Keratinocyte (primary cell): ENCODE data around the gene CASK. TPM values are rescaled to one million over a fixed set of nuclear protein-coding genes. Genes with fewer than 3 reads are reported as not detected.

Experiments used
- DNase-seq: peaks from one replicate; pipeline ENCODE4 v3.0.0-alpha.2; 2011; ENCODE audit warnings: low read depth, missing footprints, low spot score
- FAIRE-seq: peaks from 2 replicates; lab custom pipeline; 2011; peaks lifted over from hg19 to GRCh38; lab: Jason Lieb, UNC
- H2AFZ ChIP-seq: 2 replicates; pipeline ENCODE4 v1.6.0; 2012; ENCODE audit warnings: low read length, control low read depth, inconsistent platforms; ENCODE audit not compliant: control insufficient read depth
- H3K27ac ChIP-seq: 2 replicates; pipeline ENCODE4 v1.5.1; 2011; ENCODE audit warnings: low read length; ENCODE audit not compliant: control insufficient read depth, insufficient read depth
- H3K27me3 ChIP-seq: 3 replicates; pipeline ENCODE4 v1.6.0; 2011; ENCODE audit warnings: low read length; ENCODE audit not compliant: control insufficient read depth, insufficient read depth; ENCODE audit errors: extremely low read depth
- H3K36me3 ChIP-seq, 2 experiments: 2 replicates in 1 of 2; 3 replicates in 1 of 2; pipeline ENCODE4 v1.5.1; 2011; ENCODE audit warnings: low read length in 2 of 2, mild to moderate bottlenecking in 1 of 2; ENCODE audit not compliant: control insufficient read depth in 2 of 2, insufficient read depth in 2 of 2; ENCODE audit errors: extremely low read depth in 1 of 2
- H3K4me1 ChIP-seq: 3 replicates; pipeline ENCODE4 v1.5.1; 2011; ENCODE audit warnings: low read length; ENCODE audit not compliant: control insufficient read depth, insufficient read depth; ENCODE audit errors: extremely low read depth
- H3K4me2 ChIP-seq: 3 replicates; pipeline ENCODE4 v1.6.0; 2011; ENCODE audit warnings: low read depth, low read length; ENCODE audit not compliant: control insufficient read depth, insufficient read depth; ENCODE audit errors: extremely low read depth
- H3K4me3 ChIP-seq, 3 experiments: fragments of 200-600 bp in 1 of 3; sonication (generic) in 1 of 3; 2 replicates in 2 of 3; 3 replicates in 1 of 3; pipeline ENCODE4 v1.5.1; 2011 to 2016; ENCODE audit warnings: low read length in 3 of 3, mild to moderate bottlenecking in 3 of 3, control low read depth in 2 of 3, inconsistent platforms in 1 of 3, low read depth in 1 of 3, mixed read lengths in 1 of 3, mixed run types in 1 of 3, moderate library complexity in 1 of 3; ENCODE audit not compliant: control insufficient read depth in 2 of 3, insufficient read depth in 2 of 3; ENCODE audit errors: extremely low read depth in 1 of 3
- H3K79me2 ChIP-seq: 2 replicates; pipeline ENCODE4 v1.6.0; 2012; ENCODE audit warnings: low read length; ENCODE audit not compliant: control insufficient read depth, insufficient read depth
- H3K9ac ChIP-seq: 3 replicates; pipeline ENCODE4 v1.6.0; 2011; ENCODE audit warnings: low read length; ENCODE audit not compliant: control insufficient read depth, insufficient read depth; ENCODE audit errors: extremely low read depth
- H3K9me1 ChIP-seq: 3 replicates; pipeline ENCODE4 v1.6.0; 2011; ENCODE audit warnings: low read length; ENCODE audit not compliant: control insufficient read depth, insufficient read depth; ENCODE audit errors: extremely low read depth
- H3K9me3 ChIP-seq: 2 replicates; pipeline ENCODE4 v1.5.1; 2012; ENCODE audit warnings: low read depth, low read length; ENCODE audit not compliant: control insufficient read depth
- H4K20me1 ChIP-seq: 3 replicates; pipeline ENCODE4 v1.6.0; 2011; ENCODE audit warnings: low read length; ENCODE audit not compliant: control insufficient read depth, insufficient read depth; ENCODE audit errors: extremely low read depth
- CTCF ChIP-seq, 3 experiments: IDR thresholded peaks in 1 of 3; conservative IDR thresholded peaks in 1 of 3; optimal IDR thresholded peaks in 1 of 3; 2 replicates in 2 of 3; 3 replicates in 1 of 3; pipeline versions ENCODE3 to v1.5.1; 2011; ENCODE audit warnings: low read length in 3 of 3, mild to moderate bottlenecking in 3 of 3, moderate library complexity in 2 of 3, control low read depth in 1 of 3, inconsistent platforms in 1 of 3; ENCODE audit not compliant: insufficient read depth in 2 of 3; ENCODE audit errors: extremely low read depth in 1 of 3
- EZH2 ChIP-seq: IDR thresholded peaks from one replicate; pipeline ENCODE4 v1.6.1; 2012; ENCODE audit warnings: inconsistent platforms, mild to moderate bottlenecking, low read length, moderate library complexity
- dilution Hi-C: fragments of 300-500 bp; cut with MboI; formaldehyde crosslinking; loops from one replicate; pipeline ENCODE4 v1.7.0; 2020; ENCODE audit warnings: low sequenced_read_pairs; ENCODE audit not compliant: extremely low pct_ligation_motif_present
- polyA plus RNA-seq, 5 experiments: library from polyadenylated mRNA; depleted of rRNA in 3 of 5; stranded (reverse) in 3 of 5; stranded (forward) in 1 of 5; unstranded in 1 of 5; fragments of >200 nt; gene quantifications; 1 replicate in 1 of 5; 2 replicates in 3 of 5; 3 replicates in 1 of 5; pipeline versions ENCODE4 v1.2.1 to v1.2.3, GENCODE V29; 2011 to 2012; ENCODE audit warnings: missing spikeins in 2 of 5, low read depth in 1 of 5, low replicate concordance in 1 of 5

The CASK gene
- polyA plus RNA-seq, 1 donor (not counting 4 experiments of a cell fraction or from before 2014, with no cell fraction given): 33.7 TPM

GRCh38 chrX:41718481-41719235 lies 204.7 kb downstream of the CASK start:
- Histone ChIP-seq H3K4me1 (no peaks in the 10 kb centered on the region), H3K9me3 (peaks cover 3% of the 10 kb centered on the region), H3K36me3 (no peaks in the 10 kb centered on the region), H3K27me3 (no peaks in the 10 kb centered on the region), H3K27ac (no peak overlapping the region), H3K9ac (no peak overlapping the region), H4K20me1 (no peaks in the 10 kb centered on the region), H3K9me1 (no peaks in the 10 kb centered on the region), H3K4me2 (no peak overlapping the region), H3K79me2 (no peaks in the 10 kb centered on the region), H2AFZ (no peak overlapping the region), H3K4me3 (no peak overlapping the region)
- DNase-seq (no peak), FAIRE-seq (no peak)
- TF ChIP-seq CTCF (optimal IDR thresholded peaks at IDR 0.05 in 1 of 3, IDR thresholded peaks at IDR 0.05 in 1 of 3, conservative IDR thresholded peaks at IDR 0.05 in 1 of 3; ENCODE audit: extremely low read depth in 1 of 3, insufficient read depth in 2 of 3, low read length in 3 of 3): no peak
- no peak for TF ChIP-seq EZH2
- dilution Hi-C loops: no loop called here

GRCh38 chrX:41716767-41717473 lies 206.4 kb downstream of the CASK start:
- Histone ChIP-seq H3K27me3 (no peaks in the 10 kb centered on the region), H4K20me1 (no peaks in the 10 kb centered on the region), H2AFZ (no peak overlapping the region), H3K4me3 (no peak overlapping the region), H3K9me3 (peaks cover 3% of the 10 kb centered on the region), H3K4me2 (no peak overlapping the region), H3K9ac (no peak overlapping the region), H3K9me1 (no peaks in the 10 kb centered on the region), H3K4me1 (no peaks in the 10 kb centered on the region), H3K79me2 (no peaks in the 10 kb centered on the region), H3K27ac (no peak overlapping the region), H3K36me3 (no peaks in the 10 kb centered on the region)
- no peak for FAIRE-seq
- TF ChIP-seq EZH2 (no peak), CTCF (optimal IDR thresholded peaks at IDR 0.05 in 1 of 3, IDR thresholded peaks at IDR 0.05 in 1 of 3, conservative IDR thresholded peaks at IDR 0.05 in 1 of 3; ENCODE audit: extremely low read depth in 1 of 3, insufficient read depth in 2 of 3, low read length in 3 of 3) (no peak)
- DNase-seq: no peak
- dilution Hi-C loops: no loop called here
